Transverse colon (tissue), 4 donors: Measurements from ENCODE around the gene TRABD2B. TPM values are rescaled to one million over a fixed set of nuclear protein-coding genes. Genes with fewer than 3 reads are reported as not detected.

ENCODE experiments used
- DNase-seq: peaks from one replicate; pipeline ENCODE4 v3.0.0-alpha.2; 2019
- H3K27ac ChIP-seq, 4 donors: fragments of 200-600 bp; sonication (generic); 2 replicates each; pipeline ENCODE4 v1.5.1; 2016 to 2018; ENCODE audit warnings: inconsistent platforms in 4 of 4
- H3K27me3 ChIP-seq: fragments of 200-600 bp; sonication (generic); 2 replicates; pipeline ENCODE4 v1.5.1; 2017; ENCODE audit warnings: inconsistent platforms
- H3K36me3 ChIP-seq, 4 donors: fragments of 200-600 bp; sonication (generic); 2 replicates each; pipeline ENCODE4 v1.5.1; 2017 to 2019; ENCODE audit warnings: inconsistent platforms in 4 of 4
- H3K4me1 ChIP-seq, 4 donors: fragments of 200-600 bp; sonication (generic); 2 replicates each; pipeline ENCODE4 v1.5.1; 2017 to 2020; ENCODE audit warnings: inconsistent platforms in 4 of 4
- H3K4me3 ChIP-seq, 4 donors: fragments of 200-600 bp; sonication (generic); 1 replicate in 1 of 4; 2 replicates in 3 of 4; pipeline versions ENCODE4 v1.5.1 to v1.6.1; 2017 to 2019; ENCODE audit warnings: inconsistent platforms in 4 of 4
- H3K9me3 ChIP-seq, 2 donors: fragments of 200-600 bp; sonication (generic); 2 replicates each; pipeline ENCODE4 v1.5.1; 2017 to 2019; ENCODE audit warnings: inconsistent platforms in 2 of 2
- EP300 ChIP-seq: sonication (generic); formaldehyde crosslinking; IDR thresholded peaks from one replicate; pipeline ENCODE4 v1.6.1; 2017; ENCODE audit warnings: antibody characterized with exemption, low read depth
- POLR2A ChIP-seq: fragments of 450-650 bp; IDR thresholded peaks from one replicate; pipeline ENCODE4 v1.6.1; 2016; ENCODE audit warnings: antibody characterized with exemption, mild to moderate bottlenecking, moderate library complexity
- POLR2AphosphoS5 ChIP-seq, 3 donors: sonication (generic); formaldehyde crosslinking; IDR thresholded peaks; one replicate each; pipeline ENCODE4 v1.6.1; 2016; ENCODE audit warnings: antibody characterized with exemption in 3 of 3
- WGBS, 2 donors: methylation state at CpG; one replicate each; pipeline ENCODE4 v1.1.5; 2018; ENCODE audit warnings: low coverage in 1 of 2; 5-methylcytosine and 5-hydroxymethylcytosine counted together
- in situ Hi-C, 4 donors: fragments of 200-750 bp; cut with MboI; loops; one replicate each; pipeline versions ENCODE4 v1.15.0 to v1.15.1; 2017; ENCODE audit warnings: low sequenced_read_pairs in 3 of 4, low pct_ligation_motif_present in 1 of 4, low pct_unique_long_range_greater_than_20kb in 1 of 4
- intact Hi-C: fragments of 100-400 bp; cut with DNase I; formaldehyde crosslinking; loops from one replicate; pipeline ENCODE4 v1.15.1; 2023; ENCODE audit warnings: low total_unique reads
- total RNA-seq, 4 donors: library from RNA; depleted of rRNA; stranded (reverse); fragments of >200 nt; gene quantifications; one replicate each; pipeline ENCODE4 v1.1.0, GENCODE V29; 2016
- TF ChIP-seq, protein P1 (sequence below), 5 experiments: fragments of 200-600 bp in 3 of 5; fragments of 450-650 bp in 2 of 5; sonication (generic) in 3 of 5; IDR thresholded peaks; 1 replicate in 2 of 5; 2 replicates in 3 of 5; pipeline ENCODE4 v1.5.1; 2016 to 2017; ENCODE audit warnings: antibody characterized with exemption in 5 of 5, inconsistent platforms in 3 of 5, mild to moderate bottlenecking in 2 of 5, moderate library complexity in 1 of 5

Gene TRABD2B
- total RNA-seq, 4 donors from 2014 or later: 0.27 to 0.48 (median 0.37) TPM; not detected in 1

DNA sequence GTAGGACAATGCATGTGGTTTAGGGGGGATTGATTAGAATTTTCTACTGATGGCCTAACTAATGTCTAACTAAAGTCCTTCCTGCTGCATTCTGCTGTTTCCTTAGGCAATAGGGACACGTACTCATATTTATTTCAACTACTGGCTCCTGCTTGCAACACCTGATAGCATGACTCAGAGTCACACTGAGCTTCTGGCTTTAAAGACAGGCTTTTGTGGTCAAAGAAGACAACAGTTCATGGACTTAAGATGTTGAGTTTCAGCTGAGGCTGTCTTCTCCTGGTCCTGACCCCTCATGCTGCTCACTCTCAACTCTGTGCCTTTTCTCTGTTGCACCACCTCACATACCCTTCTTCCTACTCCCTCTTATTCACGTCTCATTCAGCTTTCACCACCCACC lies 29.1 kb upstream of the TRABD2B start:
- TF ChIP-seq POLR2AphosphoS5 (IDR thresholded peaks at IDR 0.05): no peak
- TF ChIP-seq POLR2A: no peak
- TF ChIP-seq, protein P1, sequence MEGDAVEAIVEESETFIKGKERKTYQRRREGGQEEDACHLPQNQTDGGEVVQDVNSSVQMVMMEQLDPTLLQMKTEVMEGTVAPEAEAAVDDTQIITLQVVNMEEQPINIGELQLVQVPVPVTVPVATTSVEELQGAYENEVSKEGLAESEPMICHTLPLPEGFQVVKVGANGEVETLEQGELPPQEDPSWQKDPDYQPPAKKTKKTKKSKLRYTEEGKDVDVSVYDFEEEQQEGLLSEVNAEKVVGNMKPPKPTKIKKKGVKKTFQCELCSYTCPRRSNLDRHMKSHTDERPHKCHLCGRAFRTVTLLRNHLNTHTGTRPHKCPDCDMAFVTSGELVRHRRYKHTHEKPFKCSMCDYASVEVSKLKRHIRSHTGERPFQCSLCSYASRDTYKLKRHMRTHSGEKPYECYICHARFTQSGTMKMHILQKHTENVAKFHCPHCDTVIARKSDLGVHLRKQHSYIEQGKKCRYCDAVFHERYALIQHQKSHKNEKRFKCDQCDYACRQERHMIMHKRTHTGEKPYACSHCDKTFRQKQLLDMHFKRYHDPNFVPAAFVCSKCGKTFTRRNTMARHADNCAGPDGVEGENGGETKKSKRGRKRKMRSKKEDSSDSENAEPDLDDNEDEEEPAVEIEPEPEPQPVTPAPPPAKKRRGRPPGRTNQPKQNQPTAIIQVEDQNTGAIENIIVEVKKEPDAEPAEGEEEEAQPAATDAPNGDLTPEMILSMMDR (IDR thresholded peaks at IDR 0.05): no peak
- no peak for TF ChIP-seq EP300
- Histone ChIP-seq H3K4me1 (no peaks in the 10 kb centered on the region), H3K27ac (no peak overlapping the region), H3K4me3 (no peak overlapping the region), H3K36me3 (no peaks in the 10 kb centered on the region), H3K27me3 (no peaks in the 10 kb centered on the region), H3K9me3 (no peaks in the 10 kb centered on the region)
- DNase-seq: no peak
- WGBS, 2 donors: 73 to 80% methylated on average over 2 of the region's 2 CpGs
- in situ Hi-C loops (no loop called here), intact Hi-C loops (no loop called here)

DNA sequence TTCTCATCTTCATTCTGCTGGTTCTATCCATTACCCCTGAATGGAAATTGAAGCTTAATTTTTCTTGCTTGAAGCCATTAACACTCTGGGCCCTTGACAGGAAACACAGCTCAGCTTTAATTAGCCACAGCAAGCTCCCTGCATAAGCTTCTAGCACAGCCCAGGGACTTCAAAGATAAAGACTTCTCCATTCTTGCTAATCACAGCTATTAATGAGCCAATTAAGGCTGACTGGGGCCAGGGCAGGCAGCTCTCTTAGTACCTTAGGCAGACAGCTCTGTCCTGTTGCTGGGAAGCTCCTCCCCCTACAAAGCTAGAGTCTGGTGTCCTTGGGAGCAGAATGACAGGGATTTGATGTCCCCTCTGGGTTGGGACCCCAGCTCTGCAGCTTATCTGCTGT lies 27.9 kb upstream of the TRABD2B start:
- Histone ChIP-seq H3K27me3 (no peaks in the 10 kb centered on the region), H3K9me3 (no peaks in the 10 kb centered on the region), H3K4me1 (no peaks in the 10 kb centered on the region), H3K36me3 (no peaks in the 10 kb centered on the region), H3K27ac (no peak overlapping the region), H3K4me3 (no peak overlapping the region)
- TF ChIP-seq POLR2A (no peak), POLR2AphosphoS5 (IDR thresholded peaks at IDR 0.05) (no peak), EP300 (no peak)
- TF ChIP-seq, protein P1 (IDR thresholded peaks at IDR 0.05): no peak
- in situ Hi-C loops (no loop called here), intact Hi-C loops (no loop called here)
- no peak for DNase-seq

- in situ Hi-C loops: no loop called here
- Histone ChIP-seq H3K9me3 (no peaks in the 10 kb centered on the region), H3K27me3 (no peaks in the 10 kb centered on the region), H3K4me1 (no peaks in the 10 kb centered on the region), H3K27ac (no peak overlapping the region), H3K4me3 (no peak overlapping the region), H3K36me3 (no peaks in the 10 kb centered on the region)
- WGBS, 2 donors: 93 to 100% methylated on average over 2 to 6 of the region's 6 CpGs
- DNase-seq: no peak
- no peak for TF ChIP-seq EP300
- TF ChIP-seq POLR2A: no peak
- TF ChIP-seq POLR2AphosphoS5 (IDR thresholded peaks at IDR 0.05): no peak
- TF ChIP-seq, protein P1 (IDR thresholded peaks at IDR 0.05): no peak
- intact Hi-C loops: no loop called here
Observed at GRCh38 chr1:48023488-48023887, 26.3 kb upstream of the TRABD2B start.

GRCh38 chr1:48022306-48022705 lies 25.1 kb upstream of the TRABD2B start:
- in situ Hi-C loops: no loop called here
- Histone ChIP-seq H3K27ac (no peak overlapping the region), H3K4me3 (no peak overlapping the region), H3K36me3 (no peaks in the 10 kb centered on the region), H3K9me3 (no peaks in the 10 kb centered on the region), H3K27me3 (no peaks in the 10 kb centered on the region), H3K4me1 (no peaks in the 10 kb centered on the region)
- 72 to 73% methylated on average over 2 to 3 of the region's 3 CpGs for WGBS, 2 donors
- TF ChIP-seq POLR2A (no peak), POLR2AphosphoS5 (IDR thresholded peaks at IDR 0.05) (no peak), EP300 (no peak)
- TF ChIP-seq, protein P1 (IDR thresholded peaks at IDR 0.05): no peak
- intact Hi-C loops: no loop called here
- no peak for DNase-seq
